Gastroesophageal sphincter (tissue), 4 donors: Measurements from ENCODE around the gene FAM20A. TPM values are rescaled to one million over a fixed set of nuclear protein-coding genes. Genes with fewer than 3 reads are reported as not detected.
"Not testable (repeated sequence)": the region's sequence is repeated elsewhere in the genome, so short reads cannot be mapped to it uniquely, and the experiment has no call there.

ENCODE experiments used
- ATAC-seq: fragments of 150-250 bp; one replicate; pipeline ENCODE4 v1.9.1; 2016; ENCODE audit warnings: mild to moderate bottlenecking, moderate library complexity
- H3K27ac ChIP-seq, 4 donors: fragments of 200-600 bp; sonication (generic) in 3 of 4; 1 replicate in 3 of 4; 2 replicates in 1 of 4; pipeline ENCODE4 v1.5.1; 2016 to 2019
- H3K27me3 ChIP-seq: fragments of 200-600 bp; sonication (generic); one replicate; pipeline ENCODE4 v1.5.1; 2019
- H3K36me3 ChIP-seq, 2 donors: fragments of 200-600 bp; sonication (generic); one replicate each; pipeline ENCODE4 v1.5.1; 2019; ENCODE audit warnings: control low read depth in 1 of 2
- H3K4me1 ChIP-seq, 3 donors: fragments of 200-600 bp; sonication (generic); 1 replicate in 2 of 3; 2 replicates in 1 of 3; pipeline ENCODE4 v1.5.1; 2016 to 2019; ENCODE audit warnings: control low read depth in 2 of 3
- H3K4me3 ChIP-seq, 2 donors: fragments of 200-600 bp; sonication (generic); one replicate each; pipeline ENCODE4 v1.5.1; 2019; ENCODE audit warnings: mild to moderate bottlenecking in 1 of 2, moderate library complexity in 1 of 2
- H3K9me3 ChIP-seq, 3 donors: fragments of 200-600 bp; sonication (generic); one replicate each; pipeline ENCODE4 v1.5.1; 2017 to 2019; ENCODE audit warnings: control low read depth in 2 of 3
- EP300 ChIP-seq: sonication (generic); formaldehyde crosslinking; IDR thresholded peaks from one replicate; pipeline ENCODE4 v1.6.1; 2017; ENCODE audit warnings: antibody characterized with exemption, mild to moderate bottlenecking
- POLR2A ChIP-seq, 2 donors: fragments of 450-650 bp; IDR thresholded peaks; one replicate each; pipeline ENCODE4 v1.6.1; 2017; ENCODE audit warnings: antibody characterized with exemption in 2 of 2, mild to moderate bottlenecking in 2 of 2, moderate library complexity in 1 of 2
- POLR2AphosphoS5 ChIP-seq: sonication (generic); formaldehyde crosslinking; IDR thresholded peaks from one replicate; pipeline ENCODE4 v1.6.1; 2017; ENCODE audit warnings: antibody characterized with exemption
- WGBS, 2 donors: methylation state at CpG; one replicate each; pipeline ENCODE4 v1.1.5; 2018; ENCODE audit warnings: low coverage in 1 of 2; 5-methylcytosine and 5-hydroxymethylcytosine counted together
- total RNA-seq, 4 donors: library from RNA; depleted of rRNA; stranded (reverse); fragments of >200 nt; gene quantifications; one replicate each; pipeline ENCODE4 v1.1.0, GENCODE V29; 2016
- TF ChIP-seq, protein P1 (sequence below), 4 experiments: fragments of 200-600 bp in 2 of 4; fragments of 450-650 bp in 2 of 4; sonication (generic) in 1 of 4; IDR thresholded peaks; one replicate each; pipeline ENCODE4 v1.5.1; 2017 to 2019; ENCODE audit warnings: antibody characterized with exemption in 4 of 4, mild to moderate bottlenecking in 2 of 4, moderate library complexity in 2 of 4

The FAM20A gene
- total RNA-seq, 4 donors from 2014 or later: 1.4 to 13.7 (median 2.9) TPM

DNA sequence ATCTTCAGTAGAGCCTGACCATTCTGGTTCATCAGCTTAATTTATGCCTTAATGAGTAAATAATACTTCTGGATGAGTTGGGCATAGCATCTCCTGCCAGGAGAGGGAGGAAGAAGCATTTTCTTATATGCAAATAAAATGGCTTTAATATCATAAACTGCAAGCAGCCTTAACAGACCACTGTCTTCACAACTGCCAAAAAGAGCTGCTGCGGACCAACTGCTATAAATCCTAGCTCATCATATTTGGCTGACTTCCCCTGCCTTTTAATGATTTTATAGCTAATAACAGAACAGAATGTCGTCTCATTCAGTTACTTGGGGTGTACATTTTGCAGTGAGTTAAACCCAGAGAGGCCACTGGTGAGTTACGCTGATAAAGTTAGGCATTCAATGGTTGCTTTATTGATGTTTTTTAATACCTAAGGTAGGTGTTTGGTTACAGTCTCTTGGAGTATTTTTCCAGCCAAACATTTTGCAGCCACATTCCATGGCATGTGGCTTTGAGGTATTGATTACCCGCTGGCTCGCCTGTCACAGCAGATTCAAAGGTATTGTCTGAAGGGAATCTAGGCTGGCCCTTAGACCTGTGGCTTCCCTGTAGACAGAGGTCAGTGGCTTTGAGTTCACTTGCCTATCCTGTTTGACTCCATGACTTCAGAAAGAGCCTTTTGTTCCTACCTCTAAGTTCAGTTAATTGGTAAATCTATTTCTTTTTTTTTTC, 16.4 kb downstream of the FAM20A start:
- ATAC-seq: no peak
- Histone ChIP-seq H3K4me1 (peaks cover 0 to 5% (median 0%) of the 10 kb centered on the region in 3 donors), H3K27me3 (peaks cover 5% of the 10 kb centered on the region), H3K36me3 (no peaks in the 10 kb centered on the region), H3K27ac (no peak overlapping the region), H3K9me3 (peaks cover 0 to 12% (median 0%) of the 10 kb centered on the region in 3 donors), H3K4me3 (no peak overlapping the region)
- 48 to 74% methylated on average over 5 of the region's 5 CpGs for WGBS, 2 donors
- TF ChIP-seq POLR2AphosphoS5: no peak
- TF ChIP-seq, protein P1, sequence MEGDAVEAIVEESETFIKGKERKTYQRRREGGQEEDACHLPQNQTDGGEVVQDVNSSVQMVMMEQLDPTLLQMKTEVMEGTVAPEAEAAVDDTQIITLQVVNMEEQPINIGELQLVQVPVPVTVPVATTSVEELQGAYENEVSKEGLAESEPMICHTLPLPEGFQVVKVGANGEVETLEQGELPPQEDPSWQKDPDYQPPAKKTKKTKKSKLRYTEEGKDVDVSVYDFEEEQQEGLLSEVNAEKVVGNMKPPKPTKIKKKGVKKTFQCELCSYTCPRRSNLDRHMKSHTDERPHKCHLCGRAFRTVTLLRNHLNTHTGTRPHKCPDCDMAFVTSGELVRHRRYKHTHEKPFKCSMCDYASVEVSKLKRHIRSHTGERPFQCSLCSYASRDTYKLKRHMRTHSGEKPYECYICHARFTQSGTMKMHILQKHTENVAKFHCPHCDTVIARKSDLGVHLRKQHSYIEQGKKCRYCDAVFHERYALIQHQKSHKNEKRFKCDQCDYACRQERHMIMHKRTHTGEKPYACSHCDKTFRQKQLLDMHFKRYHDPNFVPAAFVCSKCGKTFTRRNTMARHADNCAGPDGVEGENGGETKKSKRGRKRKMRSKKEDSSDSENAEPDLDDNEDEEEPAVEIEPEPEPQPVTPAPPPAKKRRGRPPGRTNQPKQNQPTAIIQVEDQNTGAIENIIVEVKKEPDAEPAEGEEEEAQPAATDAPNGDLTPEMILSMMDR (IDR thresholded peaks at IDR 0.05): no peak
- TF ChIP-seq EP300: no peak
- no peak for TF ChIP-seq POLR2A (IDR thresholded peaks at IDR 0.05)

DNA sequence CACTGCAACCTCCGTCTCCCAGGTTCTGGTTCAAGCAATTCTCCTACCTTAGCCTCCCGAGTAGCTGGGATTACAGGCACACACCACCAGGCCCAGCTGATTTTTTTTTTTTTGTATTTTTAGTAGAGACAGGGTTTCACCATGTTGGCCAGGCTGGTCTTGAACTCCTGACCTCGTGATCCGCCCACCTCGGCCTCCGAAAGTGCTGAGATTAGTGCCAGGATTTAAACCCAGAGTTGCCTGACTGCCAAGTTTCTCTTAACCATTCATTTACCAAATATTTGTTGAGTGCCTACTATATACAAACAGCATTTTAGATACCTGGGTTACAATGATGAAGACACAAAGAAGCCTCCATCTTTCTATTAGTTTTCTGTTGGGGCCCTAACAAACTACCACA, 18.3 kb downstream of the FAM20A start:
- H3K27ac ChIP-seq, H3K4me3 ChIP-seq, H3K36me3 ChIP-seq, ATAC-seq, H3K9me3 ChIP-seq, H3K27me3 ChIP-seq: not testable (repeated sequence)
- 59 to 70% methylated on average over 4 to 5 of the region's 6 CpGs for WGBS, 2 donors
- H3K4me1 ChIP-seq: peaks cover 0 to 18% (median 0%) of the 10 kb centered on the region in 3 donors

- no peak overlapping the region for H3K4me3 ChIP-seq
- TF ChIP-seq EP300 (no peak), POLR2AphosphoS5 (no peak), POLR2A (IDR thresholded peaks at IDR 0.05) (no peak)
- TF ChIP-seq, protein P1 (IDR thresholded peaks at IDR 0.05): no peak
- peaks cover 5% of the 10 kb centered on the region for H3K27me3 ChIP-seq
- 86 to 93% methylated on average over 6 to 9 of the region's 9 CpGs for WGBS, 2 donors
- ATAC-seq: no peak
- peaks cover 0 to 25% (median 0%) of the 10 kb centered on the region in 3 donors for H3K4me1 ChIP-seq
- H3K36me3 ChIP-seq: no peaks in the 10 kb centered on the region
- no peaks in the 10 kb centered on the region for H3K9me3 ChIP-seq
- H3K27ac ChIP-seq: no peak overlapping the region
Measured at GRCh38 chr17:68581863-68582645, 19.1 kb downstream of the FAM20A start.

GRCh38 chr17:68580236-68580770, 20.9 kb downstream of the FAM20A start:
- 47 to 69% methylated on average over 4 of the region's 6 CpGs for WGBS, 2 donors

GRCh38 chr17:68579194-68579927, 21.8 kb downstream of the FAM20A start:
- no peak for ATAC-seq
- TF ChIP-seq POLR2A (IDR thresholded peaks at IDR 0.05): no peak
- TF ChIP-seq, protein P1 (IDR thresholded peaks at IDR 0.05): no peak
- no peak for TF ChIP-seq POLR2AphosphoS5
- TF ChIP-seq EP300: no peak
- no peak overlapping the region for H3K4me3 ChIP-seq
- H3K36me3 ChIP-seq: no peaks in the 10 kb centered on the region
- 72 to 80% methylated on average over 6 to 7 of the region's 8 CpGs for WGBS, 2 donors
- no peak overlapping the region for H3K27ac ChIP-seq
- H3K27me3 ChIP-seq: no peaks in the 10 kb centered on the region
- no peaks in the 10 kb centered on the region for H3K9me3 ChIP-seq
- peaks cover 0 to 25% (median 6%) of the 10 kb centered on the region in 3 donors for H3K4me1 ChIP-seq

More at GRCh38 chr17:68580236-68580770, 20.9 kb downstream of the FAM20A start:
- Histone ChIP-seq H3K27ac (peak overlapping the region in 1 of 4 donors; percentile 43), H3K4me3 (no peak overlapping the region), H3K36me3 (no peaks in the 10 kb centered on the region), H3K9me3 (no peaks in the 10 kb centered on the region), H3K27me3 (no peaks in the 10 kb centered on the region), H3K4me1 (peaks cover 0 to 25% (median 6%) of the 10 kb centered on the region in 3 donors)
- TF ChIP-seq POLR2A (IDR thresholded peaks at IDR 0.05) (no peak), POLR2AphosphoS5 (peak; percentile 58)
- peak; percentile 71 for ATAC-seq
